GM18951 (cell line): ENCODE measurements around the gene PTPN13.

Source experiments
- POLR2A ChIP-seq: IDR thresholded peaks from 4 replicates; pipeline ENCODE4 v1.6.1; 2011; ENCODE audit warnings: mild to moderate bottlenecking; ENCODE audit not compliant: insufficient read length, insufficient read depth; ENCODE audit errors: extremely low read depth
- in situ Hi-C: fragments of 300-500 bp; cut with MboI; formaldehyde crosslinking; loops from one replicate; pipeline ENCODE4 v1.12.0; 2022; ENCODE audit warnings: low sequenced_read_pairs, mixed read lengths, inconsistent platforms; ENCODE audit not compliant: unreplicated experiment

Gene PTPN13

DNA sequence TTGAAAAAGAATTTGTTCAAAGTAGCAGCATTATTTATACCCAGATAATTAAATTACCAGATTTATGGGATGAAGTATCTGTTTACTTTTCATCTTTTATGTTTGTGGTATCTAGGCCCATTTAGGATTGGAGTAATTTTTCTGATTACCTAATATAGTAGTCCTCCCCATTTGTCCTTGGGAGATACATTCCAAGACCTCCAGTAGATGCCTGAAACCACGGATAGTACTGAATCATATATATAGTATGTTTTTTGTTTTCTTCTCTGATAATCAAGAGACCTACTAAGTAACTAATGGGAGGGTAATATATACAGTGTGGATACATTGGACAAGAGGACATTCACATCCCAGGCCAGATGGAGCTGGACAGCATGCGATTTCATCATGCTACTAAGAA lies 30.7 kb upstream of the PTPN13 start:
- in situ Hi-C loops = no loop called here
- no peak for TF ChIP-seq POLR2A

DNA sequence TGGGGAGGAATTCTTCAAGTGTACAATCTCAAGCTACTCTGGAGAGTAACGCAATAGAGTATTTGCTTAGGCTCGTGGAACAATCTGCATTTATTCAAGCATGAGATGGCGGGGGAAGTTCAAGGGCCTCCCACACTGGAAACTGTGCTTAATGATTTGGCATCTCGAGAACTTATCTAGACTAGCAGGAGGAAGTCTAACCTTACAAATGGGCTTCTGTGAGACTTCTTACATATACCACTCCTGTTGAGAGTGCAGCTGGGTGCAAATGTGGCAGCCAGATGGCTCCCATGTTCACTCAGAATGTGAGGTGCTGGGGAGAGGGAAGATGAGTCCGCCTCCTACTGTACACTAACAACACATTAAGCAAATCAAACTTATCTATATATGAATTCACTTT lies 29.3 kb upstream of the PTPN13 start:
- in situ Hi-C loops = no loop called here
- TF ChIP-seq POLR2A = no peak

DNA sequence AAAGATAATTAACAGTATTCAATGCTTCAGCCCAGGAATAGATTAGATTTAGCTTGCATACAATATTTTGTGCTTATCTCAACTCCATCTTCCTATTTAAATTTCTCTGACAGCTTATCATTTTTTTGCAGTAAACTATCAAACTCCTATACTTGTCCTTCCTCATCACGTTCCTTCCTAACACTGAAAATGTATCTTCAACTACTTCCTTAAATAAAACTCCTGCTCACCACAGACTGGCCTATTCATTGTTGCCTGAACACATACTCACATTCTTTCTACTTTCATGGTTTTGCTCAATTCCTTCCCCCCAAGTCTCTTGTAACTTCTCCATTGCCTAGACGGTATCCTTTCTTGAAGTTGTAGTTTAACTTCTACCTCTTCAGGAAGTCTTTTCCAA lies 28.5 kb upstream of the PTPN13 start:
- in situ Hi-C loops = no loop called here
- TF ChIP-seq POLR2A = no peak

DNA sequence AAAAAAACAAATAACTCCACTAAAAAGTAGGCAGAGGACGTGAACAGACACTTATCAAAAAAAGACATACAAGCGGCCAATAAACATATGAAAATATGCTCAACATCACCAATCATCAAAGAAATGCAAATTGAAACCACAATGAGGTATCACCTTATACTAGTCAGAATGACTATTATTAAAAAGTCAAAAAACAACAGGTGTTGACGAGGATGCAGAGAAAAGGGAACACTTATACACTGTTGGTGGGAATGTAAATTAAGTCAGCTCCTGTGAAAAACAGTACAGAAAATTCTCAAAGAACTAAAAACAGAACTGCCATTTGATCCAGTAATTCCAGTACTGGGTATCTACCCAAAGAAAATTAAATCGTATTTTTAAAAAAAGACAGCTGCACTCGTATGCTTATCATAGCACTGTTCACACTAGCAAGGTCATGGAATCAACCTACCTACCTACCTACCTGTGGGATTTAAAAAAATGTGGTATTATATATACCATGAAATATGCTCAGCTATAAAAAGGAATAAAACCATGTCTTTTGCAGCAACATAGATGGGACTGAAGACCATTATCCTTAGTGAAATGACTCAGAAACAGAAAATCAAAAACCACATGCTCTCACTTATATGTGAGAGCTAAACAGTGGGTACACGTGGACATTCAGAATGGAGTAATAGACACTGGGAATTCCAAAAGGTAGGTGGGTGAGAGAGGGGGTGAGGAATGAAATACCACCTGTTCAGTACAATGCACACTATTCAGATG lies 24.8 kb upstream of the PTPN13 start:
- TF ChIP-seq POLR2A = no peak
- in situ Hi-C loops = no loop called here

DNA sequence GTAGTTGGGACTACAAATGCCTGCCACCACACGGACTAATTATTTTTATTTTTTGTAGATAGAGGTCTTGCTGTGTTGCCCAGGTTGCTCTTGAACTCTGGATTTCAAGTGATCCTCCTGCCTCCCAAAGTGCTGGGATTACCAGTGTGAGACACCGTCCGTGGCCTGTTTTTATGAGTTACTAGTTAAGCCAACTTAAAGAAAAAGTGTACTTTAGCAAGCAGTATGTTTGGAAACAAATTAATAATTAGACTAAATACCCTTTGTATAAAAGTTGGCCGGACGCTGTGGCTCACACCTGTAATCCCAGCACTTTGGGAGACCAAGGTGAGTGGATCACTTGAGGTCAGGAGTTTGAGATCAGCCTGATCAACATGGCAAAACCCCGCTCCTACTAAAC lies 14.2 kb upstream of the PTPN13 start:
- TF ChIP-seq POLR2A = no peak
- in situ Hi-C loops = no loop called here

DNA sequence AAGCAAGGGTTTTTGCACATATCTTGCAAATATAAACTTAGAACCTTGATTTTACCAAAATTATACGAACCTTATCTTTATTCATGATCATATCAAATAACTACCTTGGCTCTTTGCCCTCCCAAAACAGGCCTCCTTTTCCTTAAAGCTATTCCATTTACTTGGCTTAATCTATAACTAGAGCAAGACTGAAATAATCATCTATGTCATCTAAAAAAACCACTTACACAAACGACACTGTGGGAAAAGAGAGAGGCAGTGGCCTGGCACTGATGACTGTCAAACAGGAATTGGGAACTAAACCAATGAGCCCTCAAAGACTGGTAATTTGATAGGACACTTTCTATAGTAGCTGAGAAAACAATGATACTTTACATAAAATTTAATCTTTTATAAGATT lies 11.7 kb upstream of the PTPN13 start:
- in situ Hi-C loops = no loop called here
- no peak for TF ChIP-seq POLR2A

DNA sequence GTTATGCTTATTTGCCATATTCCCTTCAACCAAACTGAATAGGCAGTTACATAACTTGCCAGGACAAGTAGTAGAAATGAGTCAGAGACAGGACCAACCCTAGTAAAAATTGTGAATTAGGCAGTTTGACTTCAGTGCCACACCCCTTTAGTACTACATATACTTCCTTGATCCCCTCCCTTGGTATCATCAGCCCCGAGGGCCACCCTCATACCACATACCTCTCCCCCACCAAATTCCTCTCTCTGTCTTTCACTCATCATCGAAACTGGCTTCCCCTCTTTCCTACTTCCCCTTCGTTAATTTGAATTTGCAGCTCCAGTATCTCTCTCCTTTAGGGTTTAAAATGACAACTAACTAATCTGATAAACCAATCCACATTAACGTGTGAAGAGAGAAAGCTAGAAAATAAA lies 7.9 kb upstream of the PTPN13 start:
- in situ Hi-C loops = no loop called here
- TF ChIP-seq POLR2A = no peak

DNA sequence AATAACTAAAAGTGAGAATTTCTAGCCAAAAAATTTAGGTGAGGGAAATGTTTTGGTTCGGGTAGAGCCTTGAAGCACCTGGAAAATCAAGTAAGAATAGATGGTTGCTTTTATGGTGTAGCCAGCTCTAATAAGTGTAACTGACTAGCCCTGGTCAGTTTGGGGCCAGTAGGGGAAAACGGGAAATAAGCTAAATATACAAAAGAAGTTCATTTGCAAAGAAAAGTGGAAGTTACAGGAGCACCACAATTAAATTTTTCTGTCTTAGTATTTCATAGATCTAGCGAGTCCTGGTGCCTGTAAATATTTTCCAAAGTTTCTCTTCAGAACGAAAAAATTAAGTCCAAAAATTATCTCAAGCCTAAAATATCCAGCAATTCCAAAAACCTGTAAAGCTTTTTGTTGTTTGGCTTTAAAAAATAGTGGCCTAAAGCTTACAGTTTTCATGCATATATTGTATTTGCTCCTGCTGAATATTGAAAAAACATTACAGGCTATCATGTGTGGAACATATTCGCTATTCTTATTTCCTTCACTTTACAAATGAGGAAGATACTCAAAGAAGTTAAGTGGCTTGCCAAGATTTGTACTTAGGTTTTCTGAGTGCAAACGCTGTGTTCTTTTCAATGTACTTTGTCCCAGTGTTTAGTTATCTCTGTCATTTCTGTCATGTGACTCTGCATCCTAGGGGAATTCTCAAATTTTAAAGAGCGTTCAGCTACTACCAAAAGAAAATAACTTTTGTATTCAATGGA lies 7.3 kb upstream of the PTPN13 start:
- in situ Hi-C loops = no loop called here
- no peak for TF ChIP-seq POLR2A

DNA sequence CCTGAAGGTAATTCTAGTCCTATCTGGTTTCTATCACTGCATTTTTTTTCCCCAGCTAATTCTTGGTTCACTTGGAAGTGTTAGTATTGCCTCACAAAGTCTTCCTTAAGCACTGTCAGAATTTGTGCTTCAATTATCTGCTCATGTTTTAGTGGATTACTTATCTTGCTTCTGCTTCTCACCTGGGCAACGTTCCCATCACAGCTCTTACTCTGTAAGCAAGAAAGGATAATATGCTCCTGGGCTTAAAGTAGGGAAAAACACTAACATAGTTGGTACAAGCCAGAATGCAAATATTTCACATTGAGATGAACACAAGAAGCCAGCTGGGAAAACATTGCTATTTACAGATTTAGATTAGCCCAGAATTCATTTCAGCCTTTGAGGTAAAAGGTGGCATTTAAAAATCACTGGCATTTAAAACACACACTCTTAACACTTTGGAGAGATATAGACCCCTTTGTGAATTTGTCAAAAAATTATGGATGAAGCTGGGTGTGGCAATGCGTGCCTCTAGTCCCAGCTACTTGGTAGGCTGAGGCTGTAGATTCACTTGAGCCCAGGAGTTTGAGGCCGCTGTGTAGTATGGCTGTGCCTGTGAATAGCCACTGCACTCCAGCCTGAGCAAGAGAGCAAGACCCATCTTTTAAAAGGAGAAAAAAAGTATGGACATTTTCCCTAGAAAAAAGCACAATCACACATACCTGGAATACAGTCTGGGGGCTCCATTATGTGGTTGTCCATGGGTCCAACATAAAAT lies 6.6 kb upstream of the PTPN13 start:
- no peak for TF ChIP-seq POLR2A
- in situ Hi-C loops = no loop called here

DNA sequence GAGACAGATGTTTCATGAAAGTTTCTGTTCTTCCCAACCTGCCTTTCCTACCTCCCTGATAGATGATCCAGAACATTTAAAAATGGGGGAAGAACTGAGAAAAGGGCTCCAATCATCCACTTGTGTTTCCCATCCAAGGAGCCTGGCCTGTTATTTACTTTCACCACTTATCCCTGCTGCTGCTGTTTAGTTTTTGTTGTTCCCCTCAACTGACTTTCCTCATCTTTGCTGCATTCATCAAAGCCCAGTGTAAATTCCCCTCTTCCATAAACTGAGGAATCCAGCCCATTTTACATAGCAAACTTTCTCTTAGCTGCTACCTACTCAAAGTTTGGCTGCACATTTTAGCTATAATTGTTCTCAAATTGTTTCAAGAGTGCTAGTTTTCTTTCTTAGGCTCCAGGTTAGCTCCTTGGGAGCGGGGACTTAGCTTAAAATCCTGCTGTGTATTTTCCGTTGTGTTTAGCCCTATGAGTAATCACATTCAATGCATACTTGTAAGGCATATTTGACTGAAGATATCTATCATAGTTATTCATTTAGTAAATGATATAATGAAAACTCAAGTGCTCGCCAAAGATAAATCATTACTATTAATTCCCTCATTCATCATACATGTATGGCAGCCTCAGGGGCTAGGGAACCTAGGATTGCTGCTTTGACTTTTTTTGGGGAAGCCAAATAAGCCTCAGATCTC lies 1.4 kb upstream of the PTPN13 start:
- in situ Hi-C loops = no loop called here
- no peak for TF ChIP-seq POLR2A

DNA sequence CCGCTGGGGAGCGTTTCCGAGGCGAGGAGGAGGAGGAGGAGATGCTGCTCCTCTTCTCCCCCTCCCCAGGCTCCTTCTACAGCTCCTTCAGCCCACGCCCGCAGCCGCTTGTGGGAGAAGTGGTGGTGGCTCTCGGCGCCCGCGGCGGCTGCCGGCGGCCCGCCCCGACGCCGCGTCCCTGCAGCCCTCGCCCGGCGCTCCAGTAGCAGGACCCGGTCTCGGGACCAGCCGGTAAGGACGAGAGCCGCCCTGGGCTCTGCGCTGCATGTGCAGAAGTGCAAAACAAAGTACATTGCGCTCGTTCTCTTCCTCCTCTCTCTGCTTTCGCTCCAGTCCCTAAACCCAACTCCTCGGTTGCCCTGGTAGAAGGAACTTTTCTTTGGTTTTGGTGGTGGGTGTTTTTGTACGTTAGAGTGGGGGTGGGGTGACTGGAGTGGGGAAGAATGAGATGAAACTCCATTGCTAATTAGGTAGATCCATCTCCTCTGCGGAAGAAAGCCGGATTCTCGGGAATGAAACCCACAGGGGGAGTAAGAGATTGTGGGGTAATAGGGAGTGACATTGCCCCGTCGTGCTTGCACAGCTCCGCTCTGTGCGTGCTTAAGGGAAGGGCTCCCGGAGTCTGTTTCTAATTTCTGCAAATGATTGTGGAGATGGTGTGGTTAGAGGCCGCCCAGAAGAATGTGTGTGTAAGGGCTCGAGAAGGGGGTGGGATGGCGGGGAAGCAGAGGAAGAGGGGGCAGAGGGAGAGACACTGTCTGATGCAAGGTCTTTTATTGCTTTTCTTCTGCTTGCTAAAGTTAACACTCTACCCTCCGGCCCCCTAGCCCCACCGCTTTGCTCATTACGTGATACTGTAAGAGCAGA lies 677 bp downstream of the PTPN13 start:
- in situ Hi-C loops = no loop called here
- TF ChIP-seq POLR2A = no peak

DNA sequence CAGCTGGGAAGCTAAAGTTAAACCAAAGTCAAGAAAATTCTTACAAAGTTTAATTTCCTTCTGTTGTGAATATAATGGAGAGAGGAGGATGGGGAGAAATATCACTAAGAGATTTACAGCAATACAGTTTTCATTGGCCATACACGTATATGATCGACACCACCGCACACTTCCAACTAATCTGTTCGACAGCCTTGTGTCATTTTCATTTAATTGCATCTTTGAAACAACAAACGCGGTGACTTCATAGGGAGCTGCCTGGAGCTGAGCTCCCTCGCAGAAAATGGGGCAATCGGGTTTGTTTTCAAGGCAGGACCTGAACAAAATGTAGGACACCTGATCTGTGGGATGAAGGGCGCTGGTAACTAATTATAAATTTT lies 1.3 kb downstream of the PTPN13 start:
- TF ChIP-seq POLR2A = no peak
- in situ Hi-C loops = no loop called here

DNA sequence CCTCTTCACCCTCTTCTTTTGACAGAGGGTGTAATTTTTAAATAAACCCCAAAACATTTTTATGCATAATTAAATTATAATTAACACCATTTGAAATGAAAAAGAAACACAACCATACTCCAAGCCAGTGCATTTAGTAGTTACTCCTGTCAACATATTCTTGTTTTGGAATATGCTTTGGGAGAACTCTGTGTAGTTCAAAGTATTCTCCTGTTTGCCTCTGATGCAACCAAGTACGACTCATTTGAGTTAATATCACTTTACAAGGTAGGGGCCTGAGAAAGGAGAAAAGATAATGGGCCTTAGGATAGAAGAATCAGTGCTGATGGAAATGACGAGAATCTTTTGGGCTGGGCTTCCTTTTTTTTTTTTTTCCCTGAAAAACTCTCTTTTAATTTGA lies 2.7 kb downstream of the PTPN13 start:
- in situ Hi-C loops = no loop called here
- no peak for TF ChIP-seq POLR2A
